Neural progenitor cell (in vitro differentiated cells): ENCODE data around the gene RNF166.

Experiments used
- EZH2 ChIP-seq: fragments of 200-600 bp; sonication (generic); IDR thresholded peaks from 2 replicates; pipeline ENCODE4 v1.6.1; 2017; ENCODE audit warnings: antibody characterized with exemption, mild to moderate bottlenecking, moderate library complexity
- EZH2phosphoT487 ChIP-seq: fragments of 200-600 bp; sonication (generic); IDR thresholded peaks from 2 replicates; pipeline ENCODE4 v1.6.1; 2017; ENCODE audit warnings: antibody characterized with exemption

GRCh38 chr16:88727871-88728270, 21.7 kb upstream of the RNF166 start:
- TF ChIP-seq EZH2phosphoT487 (no peak), EZH2 (no peak)
